Natural killer cell (primary cell): ENCODE measurements around the gene PIAS4. TPM values are rescaled to one million over a fixed set of nuclear protein-coding genes. Genes with fewer than 3 reads are reported as not detected.
A peak's percentile ranks its signal among the peaks of the same experiment; 100 is the strongest.
"Not testable (repeated sequence)": the region's sequence is repeated elsewhere in the genome, so short reads cannot be mapped to it uniquely, and the experiment has no call there.

Source experiments
- ATAC-seq, 3 donors: fragments of 150-1000 bp in 2 of 3; fragments of 200-7000 bp in 1 of 3; cut with Tn5 transposase; 1 replicate in 1 of 3; 2 replicates in 2 of 3; pipeline ENCODE4 v1.10.0; 2021; ENCODE audit warnings: mild to moderate bottlenecking in 2 of 3, moderate library complexity in 2 of 3
- DNase-seq, 2 donors: peaks; one replicate each; pipeline versions ENCODE4 v3.0.0 to v3.0.0-alpha.2; 2013 to 2021; ENCODE audit warnings: mixed read lengths in 1 of 2
- H3K27ac ChIP-seq: one replicate; pipeline ENCODE4 v1.5.1; 2013; ENCODE audit warnings: mild to moderate bottlenecking, low read length
- H3K27me3 ChIP-seq: one replicate; pipeline ENCODE4 v1.6.1; 2013; ENCODE audit warnings: low read length; ENCODE audit not compliant: control insufficient read depth, insufficient read depth
- H3K36me3 ChIP-seq: one replicate; pipeline ENCODE4 v1.6.1; 2013; ENCODE audit warnings: low read length; ENCODE audit not compliant: control insufficient read depth, insufficient read depth
- H3K4me1 ChIP-seq: one replicate; pipeline ENCODE4 v1.6.1; 2013; ENCODE audit warnings: low read length; ENCODE audit not compliant: control insufficient read depth, insufficient read depth
- H3K4me3 ChIP-seq: one replicate; pipeline ENCODE4 v1.5.1; 2013; ENCODE audit warnings: low read length
- H3K9me3 ChIP-seq: one replicate; pipeline ENCODE4 v1.6.1; 2013; ENCODE audit warnings: low read length; ENCODE audit not compliant: control insufficient read depth, insufficient read depth
- H3K27ac Mint-ChIP-seq, 2 donors: one replicate each; pipeline ENCODE4 v1.8.0; 2022; ENCODE audit warnings: mild to moderate bottlenecking in 2 of 2, mixed read lengths in 2 of 2, moderate library complexity in 1 of 2
- H3K27me3 Mint-ChIP-seq, 2 donors: one replicate each; pipeline ENCODE4 v1.8.0; 2022; ENCODE audit warnings: low read depth in 2 of 2, mixed read lengths in 2 of 2
- H3K36me3 Mint-ChIP-seq: one replicate; pipeline ENCODE4 v1.8.0; 2022; ENCODE audit warnings: mixed read lengths
- H3K4me1 Mint-ChIP-seq, 2 donors: one replicate each; pipeline ENCODE4 v1.8.0; 2022; ENCODE audit warnings: mixed read lengths in 2 of 2
- H3K4me3 Mint-ChIP-seq: one replicate; pipeline ENCODE4 v1.8.0; 2022; ENCODE audit warnings: mild to moderate bottlenecking, moderate library complexity, mixed read lengths
- H3K9me3 Mint-ChIP-seq, 2 donors: one replicate each; pipeline ENCODE4 v1.8.0; 2022; ENCODE audit warnings: mixed read lengths in 2 of 2
- WGBS: methylation state at CpG from one replicate; pipeline ENCODE4 v1.1.7; 2013; ENCODE audit warnings: missing lambda C conversion rate; ENCODE audit not compliant: insufficient coverage; 5-methylcytosine and 5-hydroxymethylcytosine counted together
- intact Hi-C: fragments of 100-400 bp; cut with micrococcal nuclease; formaldehyde crosslinking; loops from one replicate; pipeline ENCODE4 v1.14.2; 2022
- total RNA-seq, 4 donors: library from RNA; stranded (reverse); fragments of 120-200 nt in 1 of 4; gene quantifications; one replicate each; pipeline versions ENCODE4 v1.2.3 to v1.2.4, GENCODE V29; 2013 to 2022
- TF ChIP-seq, protein P1 (sequence below): fragments of 200-600 bp; IDR thresholded peaks from one replicate; pipeline ENCODE4 v1.8.0; 2022; ENCODE audit warnings: antibody characterized with exemption

The PIAS4 gene
- total RNA-seq, 3 donors from 2014 or later (not counting 1 experiment from before 2014, with no cell fraction given) = 25.4 to 39.4 (median 26.8) TPM

DNA sequence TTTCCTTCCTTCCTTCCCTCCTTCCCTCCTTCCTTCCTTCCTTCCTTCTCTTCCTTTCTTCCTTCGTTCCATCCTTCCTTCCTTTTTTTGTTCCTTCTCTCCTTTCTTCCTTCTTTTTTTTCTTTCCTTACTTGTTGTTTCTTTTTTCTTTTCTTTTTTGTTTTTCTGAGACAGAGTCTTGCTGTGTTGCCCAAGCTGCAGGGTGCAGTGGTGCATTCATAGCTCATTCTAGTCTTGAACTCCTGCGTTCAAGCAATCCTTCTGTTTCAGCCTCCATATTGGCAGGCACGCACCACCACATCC lies 16.8 kb upstream of the PIAS4 start:
- H3K4me3 Mint-ChIP-seq = peak overlapping the region; percentile 2
- WGBS = 69% methylated on average over 3 of the region's 3 CpGs

DNA sequence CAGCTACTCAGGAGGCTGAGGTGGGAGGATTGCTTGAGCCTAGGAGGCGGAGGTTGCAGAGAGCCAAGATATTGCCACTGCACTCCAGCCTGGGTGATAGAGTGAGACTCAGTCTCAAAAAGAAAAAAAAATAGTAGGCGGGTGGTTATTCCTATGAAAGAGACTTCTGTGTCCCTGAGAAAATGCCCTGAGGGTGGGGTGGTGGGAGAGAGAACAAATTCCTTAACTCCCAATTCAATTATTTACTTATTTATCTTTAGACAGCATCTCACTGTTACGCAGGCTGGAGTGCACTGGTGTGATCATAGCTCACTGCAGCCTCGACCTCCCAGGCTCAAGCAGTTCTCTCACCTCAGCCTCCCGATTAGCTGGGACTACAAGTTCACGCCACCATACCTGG lies 11.9 kb upstream of the PIAS4 start:
- Histone ChIP-seq H3K27ac (no peak overlapping the region), H3K9me3 (no peaks in the 10 kb centered on the region), H3K4me1 (no peaks in the 10 kb centered on the region), H3K36me3 (no peaks in the 10 kb centered on the region), H3K4me3 (no peak overlapping the region), H3K27me3 (no peaks in the 10 kb centered on the region)
- no peaks in the 10 kb centered on the region for H3K36me3 Mint-ChIP-seq
- intact Hi-C loops = no loop called here
- no peaks in the 10 kb centered on the region for H3K27me3 Mint-ChIP-seq
- H3K9me3 Mint-ChIP-seq = no peaks in the 10 kb centered on the region
- no peak overlapping the region for H3K27ac Mint-ChIP-seq
- H3K4me3 Mint-ChIP-seq = no peak overlapping the region
- ATAC-seq (no peak), DNase-seq (peak in 1 of 2 donors; percentile 1)
- H3K4me1 Mint-ChIP-seq = no peaks in the 10 kb centered on the region
- 89% methylated on average over 6 of the region's 6 CpGs for WGBS
- TF ChIP-seq, protein P1, sequence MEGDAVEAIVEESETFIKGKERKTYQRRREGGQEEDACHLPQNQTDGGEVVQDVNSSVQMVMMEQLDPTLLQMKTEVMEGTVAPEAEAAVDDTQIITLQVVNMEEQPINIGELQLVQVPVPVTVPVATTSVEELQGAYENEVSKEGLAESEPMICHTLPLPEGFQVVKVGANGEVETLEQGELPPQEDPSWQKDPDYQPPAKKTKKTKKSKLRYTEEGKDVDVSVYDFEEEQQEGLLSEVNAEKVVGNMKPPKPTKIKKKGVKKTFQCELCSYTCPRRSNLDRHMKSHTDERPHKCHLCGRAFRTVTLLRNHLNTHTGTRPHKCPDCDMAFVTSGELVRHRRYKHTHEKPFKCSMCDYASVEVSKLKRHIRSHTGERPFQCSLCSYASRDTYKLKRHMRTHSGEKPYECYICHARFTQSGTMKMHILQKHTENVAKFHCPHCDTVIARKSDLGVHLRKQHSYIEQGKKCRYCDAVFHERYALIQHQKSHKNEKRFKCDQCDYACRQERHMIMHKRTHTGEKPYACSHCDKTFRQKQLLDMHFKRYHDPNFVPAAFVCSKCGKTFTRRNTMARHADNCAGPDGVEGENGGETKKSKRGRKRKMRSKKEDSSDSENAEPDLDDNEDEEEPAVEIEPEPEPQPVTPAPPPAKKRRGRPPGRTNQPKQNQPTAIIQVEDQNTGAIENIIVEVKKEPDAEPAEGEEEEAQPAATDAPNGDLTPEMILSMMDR = no peak

More for the DNA sequence above, 16.8 kb upstream of the PIAS4 start:
- peaks cover 17 to 23% of the 10 kb centered on the region in 2 donors for H3K4me1 Mint-ChIP-seq
- peaks cover 26% of the 10 kb centered on the region for H3K4me1 ChIP-seq
- intact Hi-C loops = loop anchor here (2.0 kb wide), 1 partner anchor 16 kb away; the partner anchor contains the start of gene PIAS4
- TF ChIP-seq, protein P1 = no peak
- H3K27ac Mint-ChIP-seq = no peak overlapping the region
- H3K36me3 Mint-ChIP-seq = no peaks in the 10 kb centered on the region
- no peaks in the 10 kb centered on the region for H3K9me3 ChIP-seq
- no peaks in the 10 kb centered on the region for H3K9me3 Mint-ChIP-seq
- H3K4me3 ChIP-seq = no peak overlapping the region
- no peak for ATAC-seq
- H3K36me3 ChIP-seq = no peaks in the 10 kb centered on the region
- no peaks in the 10 kb centered on the region for H3K27me3 Mint-ChIP-seq
- H3K27me3 ChIP-seq = no peaks in the 10 kb centered on the region
- H3K27ac ChIP-seq = no peak overlapping the region
- no peak for DNase-seq

DNA sequence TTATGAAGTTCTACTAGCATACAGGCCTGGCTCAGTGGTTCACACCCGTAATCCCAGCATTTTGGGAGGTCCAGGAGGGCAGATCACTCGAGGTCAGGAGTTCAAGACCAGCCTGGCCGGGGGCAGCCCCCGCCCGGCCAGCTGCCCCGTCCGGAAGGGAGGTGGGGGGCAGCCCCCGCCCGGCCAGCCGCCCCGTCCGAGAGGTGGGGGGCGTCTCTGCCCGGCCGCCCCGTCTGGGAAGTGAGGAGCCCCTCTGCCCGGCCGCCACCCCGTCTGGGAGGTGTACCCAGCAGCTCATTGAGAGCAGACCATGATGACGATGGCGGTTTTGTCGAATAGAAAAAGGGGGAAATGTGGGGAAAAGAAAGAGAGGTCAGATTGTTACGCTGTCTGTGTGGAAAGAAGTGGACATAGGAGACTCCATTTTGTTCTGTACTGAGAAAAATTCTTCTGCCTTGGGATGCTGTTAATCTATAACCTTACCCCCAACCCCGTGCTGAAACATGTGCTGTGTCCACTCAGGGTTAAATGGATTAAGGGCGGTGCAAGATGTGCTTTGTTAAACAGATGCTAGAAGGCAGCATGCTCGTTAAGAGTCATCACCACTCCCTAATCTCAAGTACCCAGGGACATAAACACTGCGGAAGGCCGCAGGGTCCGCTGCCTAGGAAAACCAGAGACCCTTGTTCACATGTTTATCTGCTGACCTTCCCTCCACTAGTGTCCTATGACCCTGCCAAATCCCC lies 8.7 kb upstream of the PIAS4 start:
- H3K27me3 Mint-ChIP-seq, H3K27ac Mint-ChIP-seq, DNase-seq, H3K27me3 ChIP-seq, H3K36me3 Mint-ChIP-seq, H3K9me3 Mint-ChIP-seq, H3K9me3 ChIP-seq, H3K36me3 ChIP-seq, H3K4me3 Mint-ChIP-seq, H3K4me1 ChIP-seq, H3K4me1 Mint-ChIP-seq, H3K27ac ChIP-seq, H3K4me3 ChIP-seq, ATAC-seq, intact Hi-C loops: not testable (repeated sequence)
- WGBS = 96% methylated on average over 25 of the region's 29 CpGs

DNA sequence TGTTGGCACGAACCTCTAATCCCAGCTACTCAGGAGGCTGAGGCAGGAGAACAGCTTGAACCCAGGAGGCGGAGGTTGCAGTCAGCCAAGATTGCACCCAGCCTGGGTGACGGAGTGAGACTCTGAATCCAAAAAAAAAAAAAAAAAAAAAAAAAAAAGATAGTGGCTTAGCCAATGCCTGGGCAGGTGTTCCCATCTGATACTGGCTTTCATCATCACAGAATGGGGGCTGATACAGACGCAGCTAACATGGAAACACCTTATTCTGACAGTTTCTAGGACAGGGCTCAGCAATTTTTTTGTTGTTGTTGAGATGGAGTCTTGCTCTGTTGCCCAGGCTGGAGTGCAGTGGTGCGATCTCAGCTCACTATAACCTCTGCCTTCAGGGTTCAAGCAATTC lies 6.7 kb upstream of the PIAS4 start:
- H3K9me3 Mint-ChIP-seq, H3K4me1 Mint-ChIP-seq, H3K9me3 ChIP-seq, H3K4me3 ChIP-seq, H3K4me3 Mint-ChIP-seq, DNase-seq, ATAC-seq, H3K36me3 ChIP-seq, H3K27ac Mint-ChIP-seq, intact Hi-C loops, H3K4me1 ChIP-seq, H3K36me3 Mint-ChIP-seq, H3K27ac ChIP-seq, H3K27me3 ChIP-seq, H3K27me3 Mint-ChIP-seq: not testable (repeated sequence)
- 95% methylated on average over 5 of the region's 5 CpGs for WGBS

DNA sequence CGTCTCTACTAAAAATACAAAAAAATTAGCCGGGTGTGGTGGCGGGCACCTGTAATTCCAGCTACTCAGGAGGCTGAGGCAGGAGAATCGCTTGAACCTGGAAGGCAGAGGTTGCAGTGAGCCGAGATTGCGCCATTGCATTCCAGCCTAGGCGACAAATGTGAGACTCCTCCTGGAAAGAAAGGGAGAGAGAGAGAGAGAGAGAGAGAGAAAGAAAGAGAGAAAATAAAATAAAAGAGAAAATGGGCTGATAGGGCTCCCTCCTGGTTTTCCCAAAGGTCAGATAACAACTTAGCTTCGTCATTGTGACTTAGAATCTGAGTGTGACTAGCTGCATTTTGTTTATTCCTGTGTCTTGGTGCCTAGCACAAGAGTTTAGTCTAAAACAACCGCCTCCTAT lies 2.1 kb upstream of the PIAS4 start:
- H3K36me3 Mint-ChIP-seq, ATAC-seq, intact Hi-C loops, H3K27ac ChIP-seq, H3K4me3 ChIP-seq, H3K27me3 Mint-ChIP-seq, H3K27me3 ChIP-seq, H3K36me3 ChIP-seq, H3K9me3 Mint-ChIP-seq, H3K9me3 ChIP-seq, H3K27ac Mint-ChIP-seq: not testable (repeated sequence)
- H3K4me1 Mint-ChIP-seq = peaks cover 9 to 20% of the 10 kb centered on the region in 2 donors
- DNase-seq = peak in 1 of 2 donors; percentile 2
- WGBS = over 99% methylated on average over 9 of the region's 9 CpGs
- peaks cover 33% of the 10 kb centered on the region for H3K4me1 ChIP-seq
- H3K4me3 Mint-ChIP-seq = peak overlapping the region; percentile 62
